Activated B cell treated with CpG ODN at 0.5 μM for 24 hours (primary cell): ENCODE results near the gene MYLK3. TPM values are rescaled to one million over a fixed set of nuclear protein-coding genes. Genes with fewer than 3 reads are reported as not detected.

Experiments used
- ATAC-seq: fragments of 200-7000 bp; cut with Tn5 transposase; one replicate; pipeline ENCODE4 v1.10.0; 2021; ENCODE audit warnings: low read depth, mild to moderate bottlenecking, moderate library complexity
- CTCF ChIA-PET: fragments of 350-600 bp; sonication (Branson Sonifier 250); formaldehyde crosslinking; loops from one replicate; lab custom pipeline; 2021; ENCODE audit warnings: antibody characterized with exemption; lab: Charles Lee
- POLR2A ChIA-PET: fragments of 350-600 bp; sonication (Branson Sonifier 250); formaldehyde crosslinking; loops from one replicate; lab custom pipeline; 2021; ENCODE audit warnings: antibody characterized with exemption; lab: Charles Lee
- DNase-seq: peaks from one replicate; pipeline ENCODE4 v3.0.0; 2022
- H3K27ac Mint-ChIP-seq: one replicate; pipeline ENCODE4 v1.8.0; 2020; ENCODE audit warnings: mixed read lengths
- H3K27me3 Mint-ChIP-seq: one replicate; pipeline ENCODE4 v1.8.0; 2021; ENCODE audit warnings: mixed read lengths
- H3K36me3 Mint-ChIP-seq: one replicate; pipeline ENCODE4 v1.8.0; 2021; ENCODE audit warnings: low read depth, mixed read lengths
- H3K4me1 Mint-ChIP-seq: one replicate; pipeline ENCODE4 v1.8.0; 2021; ENCODE audit warnings: mixed read lengths
- H3K4me3 Mint-ChIP-seq: one replicate; pipeline ENCODE4 v1.8.0; 2020; ENCODE audit warnings: mild to moderate bottlenecking, mixed read lengths
- H3K9me3 Mint-ChIP-seq: one replicate; pipeline ENCODE4 v1.8.0; 2020; ENCODE audit warnings: mixed read lengths
- intact Hi-C: fragments of 100-400 bp; cut with micrococcal nuclease; formaldehyde crosslinking; loops from one replicate; pipeline ENCODE4 v1.15.1; 2024
- total RNA-seq: library from RNA; stranded (reverse); gene quantifications from 2 replicates; pipeline ENCODE4 v1.2.3, GENCODE V29; 2022
- TF ChIP-seq, protein P1 (sequence below): fragments of 200-600 bp; IDR thresholded peaks from one replicate; pipeline ENCODE4 v1.8.0; 2022; ENCODE audit warnings: antibody characterized with exemption, mild to moderate bottlenecking

The MYLK3 gene
- total RNA-seq, 1 donor from 2014 or later: 0.55 TPM

DNA sequence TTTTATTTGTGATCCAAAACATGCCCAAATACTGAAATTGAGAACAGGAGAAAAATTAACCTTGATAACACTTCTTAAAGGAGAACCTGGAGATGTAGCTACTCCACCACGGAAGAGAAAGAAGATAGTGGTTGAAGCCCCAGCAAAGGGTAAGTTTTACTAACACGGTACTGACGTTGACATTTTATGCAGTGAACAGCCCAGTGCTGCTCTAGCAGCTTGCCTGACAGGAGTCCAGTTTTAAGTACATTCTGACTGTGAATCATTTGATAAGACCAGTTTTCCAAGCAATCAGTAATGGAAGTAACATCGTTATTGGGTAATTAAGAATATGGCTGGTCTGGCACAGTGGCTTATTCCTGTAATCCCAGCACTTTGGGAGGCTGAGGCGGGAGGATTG is 52.2 kb downstream of the MYLK3 start:
- CTCF ChIA-PET: no interaction called here
- POLR2A ChIA-PET: no interaction called here
- Mint-ChIP-seq H3K4me3 (no peak overlapping the region), H3K4me1 (no peaks in the 10 kb centered on the region), H3K27ac (no peak overlapping the region), H3K36me3 (peaks cover 9% of the 10 kb centered on the region), H3K27me3 (no peaks in the 10 kb centered on the region), H3K9me3 (no peaks in the 10 kb centered on the region)
- intact Hi-C loops: no loop called here
- no peak for DNase-seq
- no peak for ATAC-seq
- TF ChIP-seq, protein P1, sequence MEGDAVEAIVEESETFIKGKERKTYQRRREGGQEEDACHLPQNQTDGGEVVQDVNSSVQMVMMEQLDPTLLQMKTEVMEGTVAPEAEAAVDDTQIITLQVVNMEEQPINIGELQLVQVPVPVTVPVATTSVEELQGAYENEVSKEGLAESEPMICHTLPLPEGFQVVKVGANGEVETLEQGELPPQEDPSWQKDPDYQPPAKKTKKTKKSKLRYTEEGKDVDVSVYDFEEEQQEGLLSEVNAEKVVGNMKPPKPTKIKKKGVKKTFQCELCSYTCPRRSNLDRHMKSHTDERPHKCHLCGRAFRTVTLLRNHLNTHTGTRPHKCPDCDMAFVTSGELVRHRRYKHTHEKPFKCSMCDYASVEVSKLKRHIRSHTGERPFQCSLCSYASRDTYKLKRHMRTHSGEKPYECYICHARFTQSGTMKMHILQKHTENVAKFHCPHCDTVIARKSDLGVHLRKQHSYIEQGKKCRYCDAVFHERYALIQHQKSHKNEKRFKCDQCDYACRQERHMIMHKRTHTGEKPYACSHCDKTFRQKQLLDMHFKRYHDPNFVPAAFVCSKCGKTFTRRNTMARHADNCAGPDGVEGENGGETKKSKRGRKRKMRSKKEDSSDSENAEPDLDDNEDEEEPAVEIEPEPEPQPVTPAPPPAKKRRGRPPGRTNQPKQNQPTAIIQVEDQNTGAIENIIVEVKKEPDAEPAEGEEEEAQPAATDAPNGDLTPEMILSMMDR: no peak

DNA sequence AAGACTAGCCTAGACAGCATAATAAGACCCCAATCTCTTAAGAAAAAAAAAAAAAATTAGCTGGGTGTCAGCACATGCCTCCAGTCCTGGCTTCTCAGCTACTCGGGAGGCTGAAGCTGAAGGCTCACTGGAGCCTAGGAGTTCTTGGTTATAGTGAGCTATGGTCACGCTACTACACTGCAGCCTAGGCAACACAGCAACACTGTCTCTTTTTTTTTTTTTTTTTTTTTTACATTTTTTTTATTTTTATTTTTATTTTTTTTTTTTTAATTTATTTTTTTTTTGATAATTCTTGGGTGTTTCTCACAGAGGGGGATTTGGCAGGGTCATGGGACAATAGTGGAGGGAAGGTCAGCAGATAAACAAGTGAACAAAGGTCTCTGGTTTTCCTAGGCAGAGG is 54.5 kb downstream of the MYLK3 start:
- DNase-seq (no peak), ATAC-seq (no peak)
- no peak overlapping the region for H3K27ac Mint-ChIP-seq
- no peak overlapping the region for H3K4me3 Mint-ChIP-seq
- TF ChIP-seq, protein P1: no peak
- intact Hi-C loops: no loop called here
- H3K36me3 Mint-ChIP-seq: peaks cover 9% of the 10 kb centered on the region
- no peaks in the 10 kb centered on the region for H3K9me3 Mint-ChIP-seq
- ChIA-PET CTCF (no interaction called here), POLR2A (no interaction called here)
- H3K4me1 Mint-ChIP-seq: no peaks in the 10 kb centered on the region
- no peaks in the 10 kb centered on the region for H3K27me3 Mint-ChIP-seq

DNA sequence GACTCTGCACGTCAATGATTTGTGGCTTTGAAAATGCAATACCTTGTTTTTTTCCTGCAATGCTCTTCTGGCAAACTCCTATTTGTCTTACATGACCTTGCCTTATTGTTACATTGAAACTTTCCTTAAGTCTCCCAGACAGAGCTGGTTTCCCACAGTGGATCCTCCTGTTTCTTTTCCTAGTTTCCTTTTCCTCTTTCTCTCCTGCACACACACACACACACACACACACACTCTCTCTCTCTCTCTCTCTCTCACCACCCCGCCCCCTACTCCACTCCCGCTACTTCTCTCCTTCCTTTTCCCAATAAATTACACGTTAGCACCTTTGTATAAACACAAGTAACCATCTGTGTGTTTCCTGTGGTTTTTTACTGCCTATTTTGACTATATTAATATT is 56.4 kb downstream of the MYLK3 start:
- H3K27me3 Mint-ChIP-seq: no peaks in the 10 kb centered on the region
- peaks cover 9% of the 10 kb centered on the region for H3K36me3 Mint-ChIP-seq
- TF ChIP-seq, protein P1: no peak
- no peak for ATAC-seq
- H3K27ac Mint-ChIP-seq: peak overlapping the region; percentile 74
- peaks cover 18% of the 10 kb centered on the region for H3K4me1 Mint-ChIP-seq
- no peaks in the 10 kb centered on the region for H3K9me3 Mint-ChIP-seq
- POLR2A ChIA-PET: interaction anchor here (0.7 to 4.4 kb wide), 4 partner anchors 97 to 1556 kb away, joined by 3 to 20 read pairs (median 4); partner anchors contain the start of gene DNAJA2
- H3K4me3 Mint-ChIP-seq: peak overlapping the region; percentile 66
- CTCF ChIA-PET: interaction anchor here (1.0 to 2.2 kb wide), 4 partner anchors 18 to 238 kb away, joined by 3 to 11 read pairs (median 6); no protein-coding TSS in a partner anchor
- intact Hi-C loops: no loop called here
- DNase-seq: no peak

DNA sequence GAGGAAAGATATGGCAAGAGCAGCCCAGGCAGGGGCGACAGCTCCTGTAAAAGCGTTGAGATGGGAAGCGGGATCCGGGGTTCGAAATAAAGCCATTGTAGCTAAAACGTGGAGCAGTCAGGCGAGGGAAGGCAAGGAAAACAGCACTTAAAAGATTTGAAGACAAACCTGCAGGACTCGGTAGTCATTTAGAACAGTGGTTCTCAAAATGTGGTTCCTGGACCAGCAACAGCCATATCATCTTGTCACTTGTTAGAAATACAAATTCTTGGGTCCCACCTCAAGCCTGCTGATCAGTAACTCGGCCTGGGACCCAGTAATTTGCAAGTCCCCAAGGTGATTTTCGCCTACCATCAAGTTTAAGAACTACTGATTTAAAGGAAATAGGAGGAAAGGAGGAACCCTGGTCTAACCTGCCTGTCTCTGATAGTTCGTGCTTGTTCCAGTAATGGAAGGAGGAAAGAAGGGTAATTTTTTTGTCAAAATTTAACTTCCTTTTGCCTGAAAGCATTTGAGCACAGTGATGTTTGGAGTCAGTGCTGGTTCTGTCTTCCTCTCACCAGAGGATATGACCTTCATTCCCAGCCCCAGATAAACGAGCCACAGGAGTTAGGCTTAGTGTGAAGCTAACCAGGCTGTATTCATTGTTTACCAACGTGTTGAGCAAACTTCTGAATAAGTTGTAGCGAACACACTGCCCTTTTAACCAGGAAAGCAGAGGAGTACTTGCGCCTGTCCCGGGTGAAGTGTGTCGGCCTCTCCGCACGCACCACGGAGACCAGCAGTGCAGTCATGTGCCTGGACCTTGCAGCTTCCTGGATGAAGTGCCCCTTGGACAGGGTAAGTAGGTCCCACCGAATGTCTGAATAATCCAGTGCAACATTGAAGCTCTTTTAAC is 57.6 kb downstream of the MYLK3 start:
- Mint-ChIP-seq H3K27ac (no peak overlapping the region), H3K4me1 (peaks cover 23% of the 10 kb centered on the region), H3K27me3 (no peaks in the 10 kb centered on the region), H3K36me3 (peaks cover 5% of the 10 kb centered on the region), H3K9me3 (no peaks in the 10 kb centered on the region), H3K4me3 (no peak overlapping the region)
- ATAC-seq: no peak
- ChIA-PET POLR2A (interaction anchor here (0.6 to 4.4 kb wide), 4 partner anchors 11 to 283 kb away, joined by 3 to 20 read pairs (median 6); partner anchors contain the start of gene DNAJA2), CTCF (interaction anchor here (0.7 to 2.2 kb wide), 4 partner anchors 17 to 164 kb away, joined by 3 to 11 read pairs (median 6); no protein-coding TSS in a partner anchor)
- no peak for DNase-seq
- intact Hi-C loops: no loop called here
- TF ChIP-seq, protein P1: no peak
